CD4-positive, alpha-beta T cell treated with Interleukin-4 for 1 hour (primary cell): ENCODE measurements around the gene CPEB4.

Experiments used
- DNase-seq, 2 donors: peaks; one replicate each; pipeline ENCODE4 v3.0.0-alpha.2; 2020 to 2022

The CPEB4 gene

DNA sequence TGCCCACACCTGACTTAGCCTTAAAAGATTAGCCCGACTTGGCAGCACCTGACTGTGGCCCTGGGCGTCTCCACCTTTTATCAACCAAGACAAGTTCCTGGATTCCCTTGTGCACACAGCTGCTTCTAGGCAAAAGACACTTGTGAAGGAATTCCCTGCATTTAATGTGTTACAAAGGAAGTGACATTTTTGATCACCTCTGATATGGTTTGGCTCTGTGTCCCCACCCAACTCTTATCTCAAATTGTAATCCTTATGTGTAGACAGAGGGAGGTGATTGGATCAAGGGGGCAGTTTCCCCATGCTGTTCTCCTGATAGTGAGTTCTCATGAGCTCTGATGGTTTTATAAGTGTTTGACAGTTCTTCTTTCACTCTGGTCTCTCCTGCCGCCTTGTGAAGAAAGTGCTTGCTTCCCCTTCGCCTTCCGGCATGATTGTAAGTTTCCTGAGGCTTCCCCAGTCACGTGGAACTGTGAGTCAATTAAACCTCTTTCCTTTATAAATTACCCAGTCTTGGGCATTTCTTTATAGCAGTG lies 2.6 kb upstream of the CPEB4 start:
- peak; percentile 28 to 67 for DNase-seq

DNA sequence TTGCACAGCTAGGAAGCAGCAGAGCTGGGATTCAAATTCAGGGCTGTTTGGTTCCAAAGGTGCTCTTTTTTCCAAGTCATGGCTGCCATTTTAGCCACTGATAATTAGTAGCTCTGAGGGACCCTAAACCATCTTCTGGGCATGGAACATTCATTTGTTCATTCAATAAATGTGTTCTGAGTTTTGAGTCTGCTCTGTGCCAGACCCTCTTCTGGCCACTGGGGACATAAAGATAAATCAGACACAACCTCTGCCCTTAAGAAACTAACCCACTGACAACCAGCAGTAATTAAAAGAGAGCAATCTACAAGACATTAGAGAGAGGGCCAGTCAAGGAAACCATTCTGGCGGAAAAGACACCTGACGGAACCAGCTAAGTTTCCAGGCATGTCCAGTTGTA lies 2.0 kb upstream of the CPEB4 start:
- no peak for DNase-seq

- DNase-seq = peak in 1 of 2 donors; percentile 14
Measured at GRCh38 chr5:173888473-173889131, 453 bp downstream of the CPEB4 start.

DNA sequence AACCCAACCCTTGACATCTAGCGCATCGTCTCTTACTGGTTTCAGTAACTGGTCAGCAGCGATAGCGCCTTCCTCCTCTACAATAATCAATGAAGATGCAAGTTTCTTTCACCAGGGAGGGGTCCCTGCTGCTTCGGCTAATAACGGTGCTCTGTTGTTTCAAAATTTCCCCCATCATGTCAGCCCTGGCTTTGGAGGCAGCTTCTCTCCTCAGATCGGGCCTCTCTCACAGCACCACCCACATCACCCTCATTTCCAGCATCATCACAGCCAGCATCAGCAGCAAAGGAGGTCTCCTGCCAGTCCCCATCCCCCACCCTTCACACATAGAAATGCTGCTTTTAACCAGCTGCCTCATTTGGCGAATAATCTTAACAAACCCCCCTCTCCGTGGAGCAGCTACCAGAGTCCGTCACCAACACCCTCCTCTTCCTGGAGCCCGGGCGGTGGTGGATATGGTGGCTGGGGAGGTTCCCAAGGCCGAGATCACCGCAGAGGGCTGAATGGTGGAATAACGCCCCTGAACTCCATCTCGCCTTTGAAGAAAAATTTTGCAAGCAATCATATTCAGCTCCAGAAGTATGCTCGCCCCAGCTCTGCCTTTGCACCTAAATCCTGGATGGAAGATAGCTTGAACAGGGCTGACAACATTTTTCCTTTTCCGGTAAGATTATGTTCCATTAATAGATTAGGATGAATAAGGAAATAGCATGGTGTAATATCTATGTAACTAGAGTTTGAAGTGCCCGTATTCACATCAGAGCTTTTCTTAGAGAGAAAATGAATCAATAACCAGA lies 2.2 kb downstream of the CPEB4 start:
- DNase-seq = no peak

GRCh38 chr5:173891308-173892116 lies 3.4 kb downstream of the CPEB4 start:
- DNase-seq = no peak

GRCh38 chr5:173893192-173893561 lies 5.0 kb downstream of the CPEB4 start:
- DNase-seq = no peak

GRCh38 chr5:173895401-173896165 lies 7.4 kb downstream of the CPEB4 start:
- no peak for DNase-seq

- DNase-seq = no peak
Measured at GRCh38 chr5:173896631-173897030, 8.5 kb downstream of the CPEB4 start.

- DNase-seq = no peak
Measured at GRCh38 chr5:173901705-173902104, 13.6 kb downstream of the CPEB4 start.

DNA sequence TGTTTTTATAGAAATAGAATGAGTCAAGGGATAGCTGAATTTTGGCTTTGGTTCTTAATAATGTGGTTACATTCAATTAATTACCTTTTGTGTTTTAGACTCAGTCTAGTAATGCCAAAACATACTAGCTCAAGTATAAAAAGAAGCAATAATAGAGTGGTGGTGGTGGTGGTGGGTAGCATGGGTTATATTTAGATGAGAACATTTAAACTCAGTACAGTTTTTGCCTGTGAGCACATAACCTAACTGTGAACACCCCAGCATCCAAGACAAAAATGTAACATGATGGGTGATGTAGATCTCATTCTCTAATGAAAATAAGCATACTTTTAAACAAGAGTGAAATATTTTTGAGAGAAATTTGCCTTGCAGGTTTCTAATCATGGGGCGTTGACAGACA lies 14.2 kb downstream of the CPEB4 start:
- no peak for DNase-seq

DNA sequence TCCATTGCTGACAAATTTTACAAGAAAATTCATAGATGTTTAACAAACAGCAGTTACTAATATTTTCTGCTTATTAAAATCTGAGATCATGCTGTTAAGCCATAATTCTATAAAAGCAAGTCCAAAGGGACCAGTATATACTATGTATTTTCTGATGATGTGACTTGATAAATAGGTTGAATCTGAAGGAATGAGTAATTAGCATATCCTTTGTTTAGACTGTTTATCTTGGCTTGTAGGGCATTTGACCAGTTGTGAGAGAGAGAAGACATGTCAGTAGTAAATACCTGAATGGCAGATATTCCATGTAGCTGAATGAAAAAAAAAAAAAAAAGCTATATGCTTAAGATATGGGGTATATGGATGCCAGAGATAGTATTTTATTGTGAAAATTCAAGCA lies 14.6 kb downstream of the CPEB4 start:
- no peak for DNase-seq

- DNase-seq = no peak
Measured at GRCh38 chr5:173903396-173904140, 15.4 kb downstream of the CPEB4 start.

DNA sequence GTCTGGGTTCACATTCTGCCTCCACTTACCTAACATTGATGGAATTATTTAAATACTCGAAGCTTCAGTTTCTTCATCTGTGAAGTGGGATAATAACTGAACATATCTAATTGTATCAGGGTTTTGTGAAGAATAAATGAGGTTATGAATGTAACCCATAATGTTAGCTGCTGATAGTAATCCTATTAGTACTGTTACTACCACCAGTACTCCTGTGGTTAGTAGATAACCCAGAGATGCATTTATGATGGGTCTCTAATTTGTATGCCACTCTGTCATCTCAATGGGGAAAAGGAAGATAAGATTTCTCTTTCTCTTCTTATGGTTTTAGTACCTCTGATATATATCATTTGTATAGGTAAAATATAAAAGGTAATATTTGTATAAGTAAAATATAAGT lies 16.0 kb downstream of the CPEB4 start:
- no peak for DNase-seq

- DNase-seq = no peak
Measured at GRCh38 chr5:173907284-173907683, 19.1 kb downstream of the CPEB4 start.

GRCh38 chr5:173907686-173908371 lies 19.7 kb downstream of the CPEB4 start:
- DNase-seq = no peak

GRCh38 chr5:173909199-173909598 lies 21.1 kb downstream of the CPEB4 start:
- DNase-seq = no peak

- DNase-seq = no peak
Measured at GRCh38 chr5:173910215-173910614, 22.1 kb downstream of the CPEB4 start.

DNA sequence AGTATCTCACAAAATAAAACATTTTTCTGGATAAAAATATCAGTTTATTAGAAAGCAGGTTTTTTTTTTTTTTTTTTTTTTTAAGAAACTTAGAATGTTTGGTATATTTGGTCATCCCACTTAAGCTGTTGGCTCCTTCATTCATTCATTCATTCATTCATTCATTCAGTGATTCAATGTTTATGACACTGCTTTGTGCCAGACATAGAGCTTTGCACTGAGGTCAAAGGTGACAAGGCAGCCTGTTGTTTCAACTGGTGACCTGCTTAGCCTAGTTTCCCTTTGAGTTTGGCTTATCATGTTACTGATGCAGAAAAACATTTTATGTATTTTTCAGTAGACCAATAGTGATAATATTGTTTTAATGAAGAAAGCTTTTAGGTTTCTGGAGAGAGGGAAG lies 23.5 kb downstream of the CPEB4 start:
- no peak for DNase-seq

DNA sequence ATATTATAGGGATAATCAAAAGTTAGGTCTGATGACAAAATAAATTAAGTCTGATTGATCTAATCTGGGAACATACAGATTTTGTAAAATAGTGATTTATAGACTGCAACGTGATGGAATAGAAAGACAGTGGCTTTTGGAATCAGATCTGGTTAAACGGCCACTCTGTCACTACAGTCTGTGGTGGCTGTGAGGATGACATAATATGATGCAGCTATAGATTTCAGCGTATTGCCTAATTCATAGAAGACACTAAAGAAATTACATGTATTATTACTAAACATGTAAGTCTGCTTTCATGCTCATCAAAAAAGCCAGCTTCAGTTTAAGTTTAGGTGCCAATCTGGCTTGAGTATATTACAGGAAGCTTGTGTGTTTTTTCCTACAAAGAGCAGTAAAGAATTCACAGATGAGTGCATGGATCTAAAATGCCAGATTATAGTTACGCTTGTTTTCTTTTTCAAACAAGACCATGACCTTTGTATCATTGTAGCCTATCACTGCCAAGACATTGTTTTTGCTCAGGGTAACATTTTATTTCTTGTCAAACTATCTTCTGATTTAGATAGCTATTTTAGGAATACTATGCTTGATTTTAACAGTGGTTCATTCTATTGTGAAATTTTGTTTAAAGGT lies 25.7 kb downstream of the CPEB4 start:
- no peak for DNase-seq

DNA sequence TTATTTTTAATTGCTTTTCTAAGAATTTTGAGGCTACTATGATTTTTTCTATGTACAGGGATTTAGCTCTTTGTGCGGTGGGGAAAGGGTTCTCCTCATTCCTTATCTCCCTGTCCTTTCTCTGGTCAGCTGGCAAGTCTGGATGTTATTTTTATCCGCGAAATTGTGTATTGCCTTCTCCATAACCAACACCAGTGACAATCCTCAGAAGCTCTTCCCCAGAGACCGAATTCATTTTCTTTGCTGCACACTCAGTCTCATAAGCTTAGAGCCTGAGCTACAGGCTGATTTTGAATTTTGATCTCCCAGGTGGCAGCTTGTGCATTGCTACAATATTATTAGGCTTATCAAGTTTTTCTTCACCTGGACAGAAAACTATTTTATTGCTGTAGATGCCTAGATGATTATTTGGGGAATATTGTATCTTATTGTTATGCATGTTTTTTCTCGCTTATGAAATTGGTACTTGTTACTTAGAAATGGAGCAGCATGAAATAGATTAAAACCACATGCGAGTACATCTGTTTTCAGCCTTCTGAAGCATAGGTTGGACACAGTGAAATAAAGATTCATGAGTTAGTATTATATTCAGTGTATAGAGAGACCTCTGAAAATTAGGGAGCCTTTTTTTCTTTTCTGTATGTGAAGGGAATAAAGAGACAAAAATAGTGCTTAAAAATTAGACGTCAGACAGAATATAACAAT lies 27.3 kb downstream of the CPEB4 start:
- no peak for DNase-seq
